ENCODE data around the gene RFTN1. TPM values are rescaled to one million over a fixed set of nuclear protein-coding genes. Genes with fewer than 3 reads are reported as not detected.

The RFTN1 gene
- total RNA-seq, 1 donor from 2014 or later: 41.8 TPM

- no peaks in the 10 kb centered on the region for H3K9me3 Mint-ChIP-seq (ENCODE audit: unreplicated experiment)
These were observed 34.3 kb upstream of the RFTN1 start for GRCh38 chr3:16547561-16548357.

GRCh38 chr3:16546186-16547010 lies 32.9 kb upstream of the RFTN1 start:
- TF ChIP-seq CTCF (IDR thresholded peaks at IDR 0.05; ENCODE audit: unreplicated experiment): no peak
- DNase-seq (ENCODE audit: low spot score): no peak
- H3K27ac Mint-ChIP-seq (ENCODE audit: unreplicated experiment): peak overlapping the region; percentile 78
- peaks cover 37% of the 10 kb centered on the region for H3K4me1 Mint-ChIP-seq (ENCODE audit: unreplicated experiment)
- no peak overlapping the region for H3K4me3 Mint-ChIP-seq (ENCODE audit: unreplicated experiment)
- no peaks in the 10 kb centered on the region for H3K36me3 Mint-ChIP-seq (ENCODE audit: low read depth, unreplicated experiment)
- H3K9me3 Mint-ChIP-seq (ENCODE audit: unreplicated experiment): no peaks in the 10 kb centered on the region
- peaks cover 1% of the 10 kb centered on the region for H3K27me3 Mint-ChIP-seq (ENCODE audit: unreplicated experiment)

More at GRCh38 chr3:16547561-16548357, 34.3 kb upstream of the RFTN1 start:
- Mint-ChIP-seq H3K27me3 (ENCODE audit: unreplicated experiment) (peaks cover 1% of the 10 kb centered on the region), H3K27ac (ENCODE audit: unreplicated experiment) (no peak overlapping the region), H3K36me3 (ENCODE audit: low read depth, unreplicated experiment) (no peaks in the 10 kb centered on the region), H3K4me3 (ENCODE audit: unreplicated experiment) (no peak overlapping the region), H3K4me1 (ENCODE audit: unreplicated experiment) (peaks cover 37% of the 10 kb centered on the region)
- TF ChIP-seq CTCF (IDR thresholded peaks at IDR 0.05; ENCODE audit: unreplicated experiment): no peak
- DNase-seq (ENCODE audit: low spot score): no peak

GRCh38 chr3:16545413-16546185 lies 32.1 kb upstream of the RFTN1 start:
- no peaks in the 10 kb centered on the region for H3K36me3 Mint-ChIP-seq (ENCODE audit: low read depth, unreplicated experiment)
- TF ChIP-seq CTCF (IDR thresholded peaks at IDR 0.05; ENCODE audit: unreplicated experiment): no peak
- DNase-seq (ENCODE audit: low spot score): no peak
- no peaks in the 10 kb centered on the region for H3K9me3 Mint-ChIP-seq (ENCODE audit: unreplicated experiment)
- H3K4me1 Mint-ChIP-seq (ENCODE audit: unreplicated experiment): peaks cover 32% of the 10 kb centered on the region
- peaks cover 1% of the 10 kb centered on the region for H3K27me3 Mint-ChIP-seq (ENCODE audit: unreplicated experiment)
- no peak overlapping the region for H3K4me3 Mint-ChIP-seq (ENCODE audit: unreplicated experiment)
- peak overlapping the region; percentile 82 for H3K27ac Mint-ChIP-seq (ENCODE audit: unreplicated experiment)

- no peaks in the 10 kb centered on the region for H3K36me3 Mint-ChIP-seq (ENCODE audit: low read depth, unreplicated experiment)
- no peak overlapping the region for H3K4me3 Mint-ChIP-seq (ENCODE audit: unreplicated experiment)
- DNase-seq (ENCODE audit: low spot score): no peak
- TF ChIP-seq CTCF (IDR thresholded peaks at IDR 0.05; ENCODE audit: unreplicated experiment): no peak
- H3K9me3 Mint-ChIP-seq (ENCODE audit: unreplicated experiment): no peaks in the 10 kb centered on the region
- peaks cover 31% of the 10 kb centered on the region for H3K4me1 Mint-ChIP-seq (ENCODE audit: unreplicated experiment)
- H3K27me3 Mint-ChIP-seq (ENCODE audit: unreplicated experiment): peaks cover 1% of the 10 kb centered on the region
- no peak overlapping the region for H3K27ac Mint-ChIP-seq (ENCODE audit: unreplicated experiment)
These were observed 29.9 kb upstream of the RFTN1 start for GRCh38 chr3:16543242-16543864.
